Lower leg skin (tissue), 3 donors: ENCODE results near the gene MRPL34.
A peak's percentile ranks its signal among the peaks of the same experiment; 100 is the strongest.

Experiments used
- CTCF ChIP-seq, 3 donors: fragments of 450-650 bp; IDR thresholded peaks; one replicate each; pipeline ENCODE4 v1.5.1; 2016; ENCODE audit warnings: antibody characterized with exemption in 3 of 3, mild to moderate bottlenecking in 3 of 3, moderate library complexity in 2 of 3
- POLR2A ChIP-seq, 2 donors: fragments of 450-650 bp; IDR thresholded peaks; one replicate each; pipeline ENCODE4 v1.6.1; 2016 to 2017; ENCODE audit warnings: antibody characterized with exemption in 2 of 2, mild to moderate bottlenecking in 1 of 2, moderate library complexity in 1 of 2

- peak in 1 of 3 donors; percentile 86 for TF ChIP-seq CTCF (IDR thresholded peaks at IDR 0.05)
- no peak for TF ChIP-seq POLR2A (IDR thresholded peaks at IDR 0.05)
These were observed 44.8 kb upstream of the MRPL34 start for GRCh38 chr19:17260842-17261325.
